CD4-positive, CD25-positive, alpha-beta regulatory T cell (primary cell): Measurements from ENCODE around the gene SDS. TPM values are rescaled to one million over a fixed set of nuclear protein-coding genes. Genes with fewer than 3 reads are reported as not detected.

Experiments
- ATAC-seq, 2 donors: fragments of 150-1000 bp; cut with Tn5 transposase; one replicate each; pipeline ENCODE4 v1.10.0; 2021; ENCODE audit warnings: low read depth in 2 of 2, moderate number of reproducible peaks in 2 of 2, moderate library complexity in 1 of 2
- DNase-seq, 3 donors: peaks; one replicate each; pipeline versions ENCODE4 v3.0.0 to v3.0.0-alpha.2; 2012 to 2022; ENCODE audit warnings: mixed read lengths in 1 of 3
- H3K27ac ChIP-seq: one replicate; pipeline ENCODE4 v1.7.0; 2013; ENCODE audit warnings: mild to moderate bottlenecking, low read length; ENCODE audit not compliant: insufficient read depth, poor library complexity, severe bottlenecking
- H3K27me3 ChIP-seq: one replicate; pipeline ENCODE4 v1.7.0; 2013; ENCODE audit warnings: low read length; ENCODE audit not compliant: control insufficient read depth, insufficient read depth
- H3K36me3 ChIP-seq: one replicate; pipeline ENCODE4 v1.7.0; 2013; ENCODE audit warnings: mild to moderate bottlenecking, low read length, moderate library complexity; ENCODE audit not compliant: control insufficient read depth, insufficient read depth
- H3K4me1 ChIP-seq: 2 replicates; pipeline ENCODE4 v1.7.0; 2013; ENCODE audit warnings: mild to moderate bottlenecking, low read length; ENCODE audit not compliant: insufficient read depth, control insufficient read depth, poor library complexity, severe bottlenecking
- H3K4me3 ChIP-seq: one replicate; pipeline ENCODE4 v1.7.0; 2013; ENCODE audit warnings: low read depth, mild to moderate bottlenecking, low read length, moderate library complexity
- H3K9me3 ChIP-seq, 2 experiments: 1 replicate in 1 of 2; 2 replicates in 1 of 2; pipeline ENCODE4 v1.7.0; 2013; ENCODE audit warnings: low read length in 2 of 2, mild to moderate bottlenecking in 1 of 2, moderate library complexity in 1 of 2; ENCODE audit not compliant: control insufficient read depth in 2 of 2
- H3K27ac Mint-ChIP-seq, 3 donors: one replicate each; pipeline ENCODE4 v1.8.0; 2020 to 2022; ENCODE audit warnings: mild to moderate bottlenecking in 3 of 3, mixed read lengths in 3 of 3, moderate library complexity in 2 of 3
- H3K27me3 Mint-ChIP-seq: one replicate; pipeline ENCODE4 v1.8.0; 2022; ENCODE audit warnings: mild to moderate bottlenecking, mixed read lengths
- H3K36me3 Mint-ChIP-seq: one replicate; pipeline ENCODE4 v1.8.0; 2020; ENCODE audit warnings: mixed read lengths
- H3K4me1 Mint-ChIP-seq, 4 donors: one replicate each; pipeline ENCODE4 v1.8.0; 2020 to 2022; ENCODE audit warnings: mixed read lengths in 4 of 4, mild to moderate bottlenecking in 1 of 4
- H3K4me3 Mint-ChIP-seq, 4 donors: one replicate each; pipeline ENCODE4 v1.8.0; 2020 to 2022; ENCODE audit warnings: mild to moderate bottlenecking in 4 of 4, mixed read lengths in 4 of 4, moderate library complexity in 3 of 4
- H3K9me3 Mint-ChIP-seq, 7 donors: one replicate each; pipeline ENCODE4 v1.8.0; 2020 to 2022; ENCODE audit warnings: mixed read lengths in 7 of 7, mild to moderate bottlenecking in 3 of 7, moderate library complexity in 2 of 7
- polyA plus RNA-seq, 4 donors: library from polyadenylated mRNA; unstranded; fragments of 300-500 nt; fragmentation: Illumina TruSeq; gene quantifications; one replicate each; pipeline ENCODE4 v1.2.3, GENCODE V29; 2021
- total RNA-seq: library from RNA; stranded (reverse); gene quantifications from one replicate; pipeline ENCODE4 v1.2.3, GENCODE V29; 2022

Gene SDS
- total and polyA plus RNA-seq, 5 donors from 2014 or later: not detected

GRCh38 chr12:113402586-113403260, 964 bp downstream of the SDS start:
- DNase-seq (no peak), ATAC-seq (no peak)
- no peaks in the 10 kb centered on the region for H3K36me3 Mint-ChIP-seq
- H3K4me1 Mint-ChIP-seq: peaks cover 0 to 2% (median 0%) of the 10 kb centered on the region in 4 donors
- no peaks in the 10 kb centered on the region for H3K9me3 Mint-ChIP-seq
- no peaks in the 10 kb centered on the region for H3K36me3 ChIP-seq
- no peak overlapping the region for H3K27ac Mint-ChIP-seq
- no peaks in the 10 kb centered on the region for H3K27me3 ChIP-seq
- peaks cover 7% of the 10 kb centered on the region for H3K27me3 Mint-ChIP-seq
- no peak overlapping the region for H3K4me3 ChIP-seq
- H3K9me3 ChIP-seq: no peaks in the 10 kb centered on the region
- no peak overlapping the region for H3K27ac ChIP-seq
- H3K4me1 ChIP-seq: no peaks in the 10 kb centered on the region
- no peak overlapping the region for H3K4me3 Mint-ChIP-seq

GRCh38 chr12:113401066-113402000, 2.4 kb downstream of the SDS start:
- no peaks in the 10 kb centered on the region for H3K4me1 ChIP-seq
- no peaks in the 10 kb centered on the region for H3K27me3 ChIP-seq
- Mint-ChIP-seq H3K4me3 (no peak overlapping the region), H3K4me1 (peaks cover 0 to 2% (median 0%) of the 10 kb centered on the region in 4 donors), H3K36me3 (no peaks in the 10 kb centered on the region), H3K9me3 (no peaks in the 10 kb centered on the region), H3K27ac (no peak overlapping the region), H3K27me3 (peaks cover 7% of the 10 kb centered on the region)
- no peaks in the 10 kb centered on the region for H3K36me3 ChIP-seq
- no peak overlapping the region for H3K4me3 ChIP-seq
- no peak overlapping the region for H3K27ac ChIP-seq
- ATAC-seq (no peak), DNase-seq (no peak)
- no peaks in the 10 kb centered on the region for H3K9me3 ChIP-seq

DNA sequence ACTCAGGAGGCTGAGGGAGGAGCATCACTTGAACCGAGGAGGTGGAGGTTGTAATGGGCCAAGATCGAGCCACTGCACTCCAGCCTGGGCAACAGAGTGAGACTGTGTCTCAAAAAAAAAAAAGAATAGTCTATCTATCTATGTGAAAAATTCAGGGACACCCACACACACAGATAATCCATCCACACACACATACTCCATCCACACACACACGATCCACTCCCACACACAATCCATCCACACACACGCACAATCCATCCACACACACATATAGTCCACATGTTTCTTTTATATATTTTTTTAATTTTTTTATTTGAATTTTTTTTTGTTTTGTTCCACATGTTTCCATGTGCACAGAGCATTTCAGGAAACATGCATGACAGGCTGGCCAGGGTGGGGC, 3.3 kb downstream of the SDS start:
- Mint-ChIP-seq H3K4me3 (no peak overlapping the region), H3K4me1 (peaks cover 0 to 2% (median 0%) of the 10 kb centered on the region in 4 donors)

GRCh38 chr12:113399490-113399889, 4.2 kb downstream of the SDS start:
- ATAC-seq (no peak), DNase-seq (no peak)
- Mint-ChIP-seq H3K27me3 (peaks cover 4% of the 10 kb centered on the region), H3K9me3 (no peaks in the 10 kb centered on the region), H3K4me3 (no peak overlapping the region), H3K4me1 (peaks cover 0 to 2% (median 0%) of the 10 kb centered on the region in 4 donors), H3K27ac (no peak overlapping the region), H3K36me3 (no peaks in the 10 kb centered on the region)
- Histone ChIP-seq H3K4me1 (no peaks in the 10 kb centered on the region), H3K9me3 (no peaks in the 10 kb centered on the region), H3K36me3 (no peaks in the 10 kb centered on the region), H3K27ac (no peak overlapping the region), H3K4me3 (no peak overlapping the region), H3K27me3 (no peaks in the 10 kb centered on the region)

More for the DNA sequence above, 3.3 kb downstream of the SDS start:
- Histone ChIP-seq H3K27me3 (no peaks in the 10 kb centered on the region), H3K36me3 (no peaks in the 10 kb centered on the region), H3K27ac (no peak overlapping the region), H3K4me1 (no peaks in the 10 kb centered on the region), H3K4me3 (no peak overlapping the region), H3K9me3 (no peaks in the 10 kb centered on the region)
- Mint-ChIP-seq H3K27ac (no peak overlapping the region), H3K36me3 (no peaks in the 10 kb centered on the region), H3K9me3 (no peaks in the 10 kb centered on the region), H3K27me3 (peaks cover 7% of the 10 kb centered on the region)
- no peak for ATAC-seq
- no peak for DNase-seq

DNA sequence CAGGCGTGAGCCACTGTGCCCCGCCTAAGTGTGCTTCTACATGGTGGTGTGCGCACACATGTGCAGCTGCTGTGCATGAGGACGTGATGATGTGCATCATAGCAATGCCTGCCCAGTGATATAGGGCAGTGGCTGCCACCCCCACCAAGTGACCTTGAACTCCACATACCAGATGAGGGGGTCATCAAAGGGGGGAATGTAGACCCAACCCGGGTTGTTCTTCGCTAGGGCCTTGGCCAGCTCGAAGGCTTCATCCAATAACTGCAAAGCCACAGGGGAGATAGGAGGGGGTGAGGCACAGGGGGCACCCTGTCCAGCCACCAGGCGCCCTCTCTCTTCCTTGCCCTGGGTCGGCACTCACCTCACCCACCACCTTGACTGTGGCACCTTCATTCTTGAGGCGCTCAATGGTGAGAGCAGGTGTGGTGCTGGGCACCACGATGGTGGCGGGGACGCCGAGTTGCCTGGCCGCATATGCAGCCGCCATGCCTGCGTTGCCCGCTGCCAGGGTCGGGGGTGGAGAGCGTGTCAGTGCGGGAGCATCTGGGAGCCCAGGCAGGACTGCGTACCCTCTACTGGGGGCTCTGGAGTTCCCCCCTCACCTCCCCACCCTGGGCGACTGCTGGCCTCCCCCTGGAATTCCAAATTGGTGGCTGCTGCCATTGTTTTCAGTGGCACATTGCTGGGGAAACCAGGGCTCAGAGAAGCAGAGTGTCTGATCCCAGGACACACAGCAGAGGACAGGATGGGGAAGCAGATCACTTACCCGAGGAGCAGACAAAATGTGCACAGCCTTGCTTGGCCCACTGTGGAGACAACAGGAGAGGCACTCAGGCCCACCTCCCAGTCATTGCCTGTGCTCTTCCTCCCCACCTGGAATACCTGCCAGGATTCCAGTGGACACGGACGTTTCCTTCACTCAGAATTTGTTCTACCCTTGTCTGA, 5.1 kb downstream of the SDS start:
- no peak overlapping the region for H3K4me3 ChIP-seq
- Mint-ChIP-seq H3K27ac (no peak overlapping the region), H3K4me3 (no peak overlapping the region), H3K36me3 (no peaks in the 10 kb centered on the region), H3K9me3 (no peaks in the 10 kb centered on the region), H3K4me1 (no peaks in the 10 kb centered on the region), H3K27me3 (no peaks in the 10 kb centered on the region)
- DNase-seq: no peak
- H3K4me1 ChIP-seq: no peaks in the 10 kb centered on the region
- H3K27ac ChIP-seq: no peak overlapping the region
- H3K36me3 ChIP-seq: no peaks in the 10 kb centered on the region
- H3K9me3 ChIP-seq: no peaks in the 10 kb centered on the region
- no peak for ATAC-seq
- H3K27me3 ChIP-seq: no peaks in the 10 kb centered on the region

- no peaks in the 10 kb centered on the region for H3K36me3 Mint-ChIP-seq
- no peaks in the 10 kb centered on the region for H3K27me3 ChIP-seq
Observed at GRCh38 chr12:113397497-113398197, 6.0 kb downstream of the SDS start.

More at GRCh38 chr12:113397497-113398197, 6.0 kb downstream of the SDS start:
- no peak overlapping the region for H3K27ac ChIP-seq
- H3K4me3 ChIP-seq: no peak overlapping the region
- Mint-ChIP-seq H3K9me3 (no peaks in the 10 kb centered on the region), H3K4me1 (no peaks in the 10 kb centered on the region), H3K27me3 (no peaks in the 10 kb centered on the region), H3K4me3 (no peak overlapping the region), H3K27ac (no peak overlapping the region)
- no peaks in the 10 kb centered on the region for H3K9me3 ChIP-seq
- no peak for ATAC-seq
- H3K4me1 ChIP-seq: no peaks in the 10 kb centered on the region
- no peak for DNase-seq
- no peaks in the 10 kb centered on the region for H3K36me3 ChIP-seq
